K562 (cell line): ENCODE results near the gene ADAMTS2. TPM values are rescaled to one million over a fixed set of nuclear protein-coding genes. Genes with fewer than 3 reads are reported as not detected.

Experiments
- ATAC-seq: fragments of 200-7000 bp; cut with Tn5 transposase; 3 replicates; pipeline ENCODE4 v1.9.1; 2020; ENCODE audit warnings: moderate library complexity
- BruUV-seq: library from RNA; stranded (reverse); fragments of 400-500 nt; replicated peaks from 2 replicates; lab custom pipeline; 2021; lab: Mats Ljungman, UMichigan
- CTCF ChIA-PET: fragments of 300-600 bp; formaldehyde crosslinking; extraction: SDS; loops from one replicate; lab custom pipeline; 2021; ENCODE audit warnings: low intra/inter-chr PET ratio; lab: Yijun Ruan, JAX
- POLR2A ChIA-PET: fragments of 300-600, 350-650 bp; sonication (Branson Sonifier 250); formaldehyde crosslinking; extraction: SDS; loops from one replicate; lab custom pipeline; 2021; ENCODE audit warnings: antibody characterized with exemption, inconsistent platforms; lab: Yijun Ruan, JAX
- DNase-seq, 4 experiments: peaks; one replicate each; pipeline versions ENCODE4 v3.0.0 to v3.0.0-alpha.2; 2011 to 2018; ENCODE audit warnings: low spot score in 3 of 4, mixed read lengths in 3 of 4; ENCODE audit errors: extremely low read depth in 1 of 4
- FAIRE-seq: peaks from 2 replicates; lab custom pipeline; 2011; peaks lifted over from hg19 to GRCh38; lab: Jason Lieb, UNC
- H2AFZ ChIP-seq: 2 replicates; pipeline ENCODE4 v1.6.0; 2011; ENCODE audit warnings: low read depth, low read length, control low read depth, inconsistent platforms
- H3K27ac ChIP-seq: fragments of 200-600 bp; 3 replicates; pipeline ENCODE4 v1.8.0; 2011; ENCODE audit warnings: low read depth, mild to moderate bottlenecking, control low read depth, inconsistent platforms, low read length, moderate library complexity, mixed read lengths; ENCODE audit errors: extremely low read depth
- H3K27me3 ChIP-seq, 2 experiments: fragments of 300-600 bp in 1 of 2; 2 replicates in 1 of 2; 3 replicates in 1 of 2; pipeline versions ENCODE4 v1.6.0 to v1.8.0; 2011; ENCODE audit warnings: inconsistent platforms in 2 of 2, low read length in 2 of 2, mild to moderate bottlenecking in 1 of 2, mixed read lengths in 1 of 2, moderate library complexity in 1 of 2; ENCODE audit not compliant: control insufficient read depth in 2 of 2, insufficient read depth in 2 of 2
- H3K36me3 ChIP-seq: fragments of 300-600 bp; 3 replicates; pipeline ENCODE4 v1.8.0; 2011; ENCODE audit warnings: mild to moderate bottlenecking, low read length, inconsistent platforms; ENCODE audit not compliant: control insufficient read depth, insufficient read depth
- H3K4me1 ChIP-seq, 2 experiments: fragments of 200-600 bp in 1 of 2; replicated peaks in 1 of 2; 2 replicates in 1 of 2; 3 replicates in 1 of 2; pipeline versions ENCODE4 v1.5.1 to v1.8.0; 2011; ENCODE audit warnings: inconsistent platforms in 2 of 2, low read length in 2 of 2, mild to moderate bottlenecking in 1 of 2, mixed read lengths in 1 of 2, moderate library complexity in 1 of 2; ENCODE audit not compliant: control insufficient read depth in 2 of 2, insufficient read depth in 2 of 2
- H3K4me2 ChIP-seq: 2 replicates; pipeline ENCODE4 v1.6.1; 2011; ENCODE audit warnings: low read length, control low read depth, inconsistent platforms, mixed read lengths; ENCODE audit not compliant: insufficient read depth
- H3K4me3 ChIP-seq: fragments of 200-600 bp; sonication (generic), shearing (Covaris generic); 2 replicates; pipeline ENCODE4 v1.5.1; 2016; ENCODE audit warnings: control low read depth, inconsistent platforms
- H3K79me2 ChIP-seq: fragments of 200-600 bp; 3 replicates; pipeline ENCODE4 v1.8.0; 2011; ENCODE audit warnings: low read length, inconsistent platforms; ENCODE audit not compliant: control insufficient read depth, insufficient read depth
- H3K9ac ChIP-seq, 2 experiments: 2 replicates each; pipeline versions ENCODE4 v1.6.0 to v1.6.1; 2011; ENCODE audit warnings: low read depth in 2 of 2, low read length in 2 of 2, control low read depth in 1 of 2, inconsistent platforms in 1 of 2, mild to moderate bottlenecking in 1 of 2, mixed read lengths in 1 of 2; ENCODE audit not compliant: insufficient read depth in 1 of 2
- H3K9me1 ChIP-seq: one replicate; pipeline ENCODE4 v1.6.0; 2011; ENCODE audit warnings: inconsistent platforms, mild to moderate bottlenecking, low read length, moderate library complexity; ENCODE audit not compliant: control insufficient read depth, insufficient read depth
- H3K9me3 ChIP-seq: replicated peaks from 2 replicates; pipeline ENCODE4 v1.5.1; 2011; ENCODE audit warnings: low read depth, low read length, inconsistent platforms; ENCODE audit not compliant: control insufficient read depth, insufficient read depth
- H4K20me1 ChIP-seq: replicated peaks from 2 replicates; pipeline ENCODE4 v1.6.1; 2011; ENCODE audit warnings: low read length, inconsistent platforms, mixed read lengths; ENCODE audit not compliant: control insufficient read depth, insufficient read depth
- ATF7 ChIP-seq: fragments of 450-650 bp; IDR thresholded peaks from 2 replicates; pipeline ENCODE4 v1.7.1; 2014; ENCODE audit warnings: mild to moderate bottlenecking, moderate library complexity
- CCAR2 ChIP-seq: fragments of 200-400 bp; formaldehyde crosslinking; IDR thresholded peaks from 2 replicates; pipeline ENCODE4 v1.6.1; 2017; ENCODE audit warnings: mild to moderate bottlenecking, low read depth, low read length
- FUS ChIP-seq: fragments of 200-400 bp; formaldehyde crosslinking; optimal IDR thresholded peaks from 2 replicates; pipeline ENCODE3; 2017; ENCODE audit warnings: low read depth, low read length
- GTF2F1 ChIP-seq: IDR thresholded peaks from 2 replicates; pipeline ENCODE4 v1.6.1; 2011; ENCODE audit warnings: low read depth, low read length, improper control_type of control experiment
- PBX2 ChIP-seq, 2 experiments: IDR thresholded peaks in 1 of 2; conservative IDR thresholded peaks in 1 of 2; 2 replicates each; pipeline ENCODE4 v1.6.1; 2016; ENCODE audit warnings: low read depth in 2 of 2, mild to moderate bottlenecking in 1 of 2, missing compliant biosample characterization in 1 of 2, missing genetic modification characterization in 1 of 2, moderate library complexity in 1 of 2
- RFX7 ChIP-seq: fragments of 250-450 bp; sonication (Bioruptor Pico); IDR thresholded peaks from 2 replicates; pipeline ENCODE4 v1.5.1; 2021; ENCODE audit warnings: mild to moderate bottlenecking
- SAFB2 ChIP-seq: fragments of 200-400 bp; formaldehyde crosslinking; IDR thresholded peaks from 2 replicates; pipeline ENCODE4 v1.6.1; 2018; ENCODE audit warnings: borderline replicate concordance, low read length, low read depth, moderate library complexity; ENCODE audit not compliant: severe bottlenecking
- TEAD4 ChIP-seq, 2 experiments: sonication (generic) in 1 of 2; formaldehyde crosslinking in 1 of 2; IDR thresholded peaks; 2 replicates each; pipeline versions ENCODE4 v1.6.1 to v1.8.0; 2012 to 2022; ENCODE audit warnings: borderline replicate concordance in 1 of 2, inconsistent platforms in 1 of 2, low read length in 1 of 2, mild to moderate bottlenecking in 1 of 2, missing genetic modification reagents in 1 of 2
- ZNF507 ChIP-seq: conservative IDR thresholded peaks from 2 replicates; pipeline ENCODE4 v1.6.1; 2017; ENCODE audit warnings: missing genetic modification characterization, missing compliant biosample characterization
- WGBS: fragments of 100-300 bp; shearing (Covaris generic); methylation state at CpG from one replicate; pipeline ENCODE4 v1.1.6; 2016; ENCODE audit warnings: low coverage, mixed read lengths; ENCODE audit not compliant: insufficient coverage; ENCODE audit errors: missing lambda C conversion rate; 5-methylcytosine and 5-hydroxymethylcytosine counted together
- in situ Hi-C: fragments of 300-500 bp; cut with MboI; formaldehyde crosslinking; loops from 4 replicates; pipeline ENCODE4 v1.15.0; 2018; ENCODE audit warnings: inconsistent platforms, mixed read lengths
- intact Hi-C: fragments of 100-400 bp; cut with micrococcal nuclease; formaldehyde crosslinking; loops from 2 replicates; pipeline ENCODE4 v1.14.2; 2022
- polyA plus RNA-seq, 8 experiments: library from polyadenylated mRNA; depleted of rRNA in 4 of 8; stranded (reverse) in 5 of 8; unstranded in 3 of 8; fragments of >200 nt; fragmentation: Nextera tagmentation in 2 of 8; fragmentation: Illumina TruSeq in 1 of 8; extraction: Ambion mirVana in 2 of 8; extraction: Trizol in 1 of 8; gene quantifications; 2 replicates each; pipeline versions ENCODE4 v1.2.1 to v1.2.3, GENCODE V29; 2011 to 2014; ENCODE audit warnings: inconsistent platforms in 1 of 8, missing spikeins in 1 of 8
- total RNA-seq, 7 experiments: library from RNA; depleted of rRNA in 6 of 7; stranded (reverse); fragments of >200 nt in 6 of 7; fragmentation: Illumina TruSeq in 2 of 7; extraction: Trizol in 2 of 7; gene quantifications; 2 replicates each; pipeline versions ENCODE4 v1.2.1 to v1.2.3, GENCODE V29; 2011 to 2021; ENCODE audit warnings: low replicate concordance in 1 of 7
- TF ChIP-seq, protein P1 (sequence below), 2 experiments: fragments of 150-350 bp in 1 of 2; IDR thresholded peaks; 2 replicates each; pipeline ENCODE4 v1.6.1; 2012 to 2016; ENCODE audit warnings: low read depth in 2 of 2, low read length in 2 of 2, mild to moderate bottlenecking in 1 of 2, moderate library complexity in 1 of 2

The ADAMTS2 gene
- total and polyA plus RNA-seq, 9 of the 15 experiments (the other 6 are each of a cell fraction or from before 2014, with no cell fraction given): not detected

GRCh38 chr5:179209359-179210150, 135.7 kb downstream of the ADAMTS2 start (continued):
- TF ChIP-seq GTF2F1 (no peak), FUS (no peak), SAFB2 (no peak)

- POLR2A ChIA-PET: interaction anchor here (0.6 to 1.0 kb wide), 2 partner anchors 65 to 1044 kb away, joined by 3 to 4 read pairs; no protein-coding TSS in a partner anchor
- FAIRE-seq (no peak), DNase-seq (no peak), ATAC-seq (no peak; the same call in 2 of the 3 replicates)
- no peak overlapping the region for H2AFZ ChIP-seq
- H3K9ac ChIP-seq: no peak overlapping the region
- H3K36me3 ChIP-seq: no peaks in the 10 kb centered on the region
- WGBS: 0% methylated on average over 17 of the region's 18 CpGs
- in situ Hi-C loops (no loop called here), intact Hi-C loops (no loop called here)
- H3K79me2 ChIP-seq: no peaks in the 10 kb centered on the region
- CTCF ChIA-PET: no interaction called here
- H4K20me1 ChIP-seq: no peaks in the 10 kb centered on the region; the same call in 1 of the 2 replicates
- BruUV-seq: no TSS peak
- H3K9me3 ChIP-seq: no peaks in the 10 kb centered on the region
- peaks cover 8 to 60% of the 10 kb centered on the region in 2 experiments; a peak in 4 of 5 replicates for H3K27me3 ChIP-seq
- H3K27ac ChIP-seq: no peak overlapping the region
- H3K4me3 ChIP-seq: no peak overlapping the region
- H3K4me2 ChIP-seq: no peak overlapping the region
- no peaks in the 10 kb centered on the region for H3K9me1 ChIP-seq
- peaks cover 0 to 4% of the 10 kb centered on the region in 2 experiments; a peak in 2 of 5 replicates for H3K4me1 ChIP-seq
- TF ChIP-seq, protein P1, sequence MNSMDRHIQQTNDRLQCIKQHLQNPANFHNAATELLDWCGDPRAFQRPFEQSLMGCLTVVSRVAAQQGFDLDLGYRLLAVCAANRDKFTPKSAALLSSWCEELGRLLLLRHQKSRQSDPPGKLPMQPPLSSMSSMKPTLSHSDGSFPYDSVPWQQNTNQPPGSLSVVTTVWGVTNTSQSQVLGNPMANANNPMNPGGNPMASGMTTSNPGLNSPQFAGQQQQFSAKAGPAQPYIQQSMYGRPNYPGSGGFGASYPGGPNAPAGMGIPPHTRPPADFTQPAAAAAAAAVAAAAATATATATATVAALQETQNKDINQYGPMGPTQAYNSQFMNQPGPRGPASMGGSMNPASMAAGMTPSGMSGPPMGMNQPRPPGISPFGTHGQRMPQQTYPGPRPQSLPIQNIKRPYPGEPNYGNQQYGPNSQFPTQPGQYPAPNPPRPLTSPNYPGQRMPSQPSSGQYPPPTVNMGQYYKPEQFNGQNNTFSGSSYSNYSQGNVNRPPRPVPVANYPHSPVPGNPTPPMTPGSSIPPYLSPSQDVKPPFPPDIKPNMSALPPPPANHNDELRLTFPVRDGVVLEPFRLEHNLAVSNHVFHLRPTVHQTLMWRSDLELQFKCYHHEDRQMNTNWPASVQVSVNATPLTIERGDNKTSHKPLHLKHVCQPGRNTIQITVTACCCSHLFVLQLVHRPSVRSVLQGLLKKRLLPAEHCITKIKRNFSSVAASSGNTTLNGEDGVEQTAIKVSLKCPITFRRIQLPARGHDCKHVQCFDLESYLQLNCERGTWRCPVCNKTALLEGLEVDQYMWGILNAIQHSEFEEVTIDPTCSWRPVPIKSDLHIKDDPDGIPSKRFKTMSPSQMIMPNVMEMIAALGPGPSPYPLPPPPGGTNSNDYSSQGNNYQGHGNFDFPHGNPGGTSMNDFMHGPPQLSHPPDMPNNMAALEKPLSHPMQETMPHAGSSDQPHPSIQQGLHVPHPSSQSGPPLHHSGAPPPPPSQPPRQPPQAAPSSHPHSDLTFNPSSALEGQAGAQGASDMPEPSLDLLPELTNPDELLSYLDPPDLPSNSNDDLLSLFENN (IDR thresholded peaks at IDR 0.05; ENCODE audit: low read depth in 2 of 2, low read length in 2 of 2): no peak
- TF ChIP-seq ZNF507 (tag): no peak
- TF ChIP-seq PBX2 (CRISPR knock-in tag; IDR thresholded peaks at IDR 0.05; ENCODE audit: low read depth): no peak
- no peak for TF ChIP-seq PBX2 (tag; conservative IDR thresholded peaks at IDR 0.05; ENCODE audit: low read depth)
- TF ChIP-seq TEAD4 (IDR thresholded peaks at IDR 0.05; ENCODE audit: low read length): no peak
- no peak for TF ChIP-seq TEAD4 (CRISPR knock-in tag; IDR thresholded peaks at IDR 0.05; ENCODE audit: borderline replicate concordance)
- TF ChIP-seq CCAR2: no peak
- TF ChIP-seq ATF7: no peak
- no peak for TF ChIP-seq RFX7 (CRISPR knock-in tag)
Observed at GRCh38 chr5:179208706-179209358, 136.4 kb downstream of the ADAMTS2 start.
